WTC11 (cell line): ENCODE results near the gene PHRF1.

Experiments
- CREB1 ChIP-seq: sonication (generic); formaldehyde crosslinking; IDR thresholded peaks from 2 replicates; pipeline ENCODE4 v1.8.0; 2023; ENCODE audit warnings: mild to moderate bottlenecking, missing genetic modification reagents
- CTCF ChIP-seq: fragments of 200-600 bp; IDR thresholded peaks from 2 replicates; pipeline ENCODE4 v1.8.0; 2022; ENCODE audit warnings: antibody characterized with exemption
- ESRRA ChIP-seq: sonication (generic); formaldehyde crosslinking; IDR thresholded peaks from 2 replicates; pipeline ENCODE4 v1.8.1; 2022; ENCODE audit warnings: mild to moderate bottlenecking, missing genetic modification reagents, borderline replicate concordance
- FOXP1 ChIP-seq: sonication (generic); formaldehyde crosslinking; IDR thresholded peaks from 2 replicates; pipeline ENCODE4 v1.8.0; 2022; ENCODE audit warnings: missing genetic modification reagents, mild to moderate bottlenecking, moderate library complexity, borderline replicate concordance
- SMAD3 ChIP-seq: sonication (generic); formaldehyde crosslinking; IDR thresholded peaks from 2 replicates; pipeline ENCODE4 v1.8.0; 2022; ENCODE audit warnings: missing genetic modification reagents, mild to moderate bottlenecking, borderline replicate concordance
- SP1 ChIP-seq: sonication (generic); formaldehyde crosslinking; conservative IDR thresholded peaks from 2 replicates; pipeline ENCODE4 v1.8.1; 2022; ENCODE audit warnings: missing genetic modification reagents
- ZNF121 ChIP-seq: sonication (generic); formaldehyde crosslinking; IDR thresholded peaks from 2 replicates; pipeline ENCODE4 v1.8.0; 2023; ENCODE audit warnings: missing genetic modification reagents
- TF ChIP-seq, protein P1 (sequence below): sonication (generic); formaldehyde crosslinking; IDR thresholded peaks from 2 replicates; pipeline ENCODE4 v1.8.0; 2022; ENCODE audit warnings: mild to moderate bottlenecking, missing genetic modification reagents
- TF ChIP-seq, protein P2 (sequence below): sonication (generic); formaldehyde crosslinking; IDR thresholded peaks from 2 replicates; pipeline ENCODE4 v1.8.0; 2023; ENCODE audit warnings: mild to moderate bottlenecking, missing genetic modification reagents

DNA sequence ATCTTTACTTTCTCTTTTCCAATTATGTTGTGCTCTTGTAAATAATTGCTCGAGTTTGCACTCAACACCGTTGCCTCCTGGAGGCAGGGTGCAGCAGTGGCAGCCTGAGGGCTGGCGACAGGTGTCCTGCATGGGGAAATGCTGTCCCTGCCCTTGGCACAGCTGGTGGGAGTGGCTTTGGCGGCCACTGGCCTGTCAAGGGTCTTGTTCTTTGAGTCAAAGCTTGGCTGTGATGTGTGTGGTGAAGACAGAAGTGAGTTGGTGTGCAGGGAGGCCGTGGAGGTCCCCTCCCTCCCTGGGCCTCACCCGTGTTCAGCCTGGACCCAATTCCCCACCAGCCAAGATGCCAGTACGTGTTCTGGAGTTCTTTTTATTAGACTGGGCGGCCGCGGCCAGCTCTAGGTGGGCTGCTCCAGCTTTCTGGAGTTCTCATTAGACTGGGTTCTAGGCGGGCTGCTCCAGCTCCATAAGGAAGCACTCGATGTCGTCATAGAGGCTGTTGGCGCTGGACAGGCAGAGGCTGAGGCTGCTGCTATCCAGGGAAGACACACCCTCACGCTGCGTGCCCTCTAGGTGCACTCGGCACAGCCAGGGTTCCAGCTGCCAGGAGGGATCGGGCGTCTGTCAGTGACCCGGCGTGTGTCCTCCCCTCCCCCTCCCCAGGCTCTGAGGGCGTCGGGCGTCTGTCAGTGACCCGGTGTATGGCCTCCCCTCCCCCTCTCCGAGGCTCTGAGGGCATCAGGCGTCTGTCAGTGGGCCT is 36.1 kb downstream of the PHRF1 start:
- TF ChIP-seq, protein P1, sequence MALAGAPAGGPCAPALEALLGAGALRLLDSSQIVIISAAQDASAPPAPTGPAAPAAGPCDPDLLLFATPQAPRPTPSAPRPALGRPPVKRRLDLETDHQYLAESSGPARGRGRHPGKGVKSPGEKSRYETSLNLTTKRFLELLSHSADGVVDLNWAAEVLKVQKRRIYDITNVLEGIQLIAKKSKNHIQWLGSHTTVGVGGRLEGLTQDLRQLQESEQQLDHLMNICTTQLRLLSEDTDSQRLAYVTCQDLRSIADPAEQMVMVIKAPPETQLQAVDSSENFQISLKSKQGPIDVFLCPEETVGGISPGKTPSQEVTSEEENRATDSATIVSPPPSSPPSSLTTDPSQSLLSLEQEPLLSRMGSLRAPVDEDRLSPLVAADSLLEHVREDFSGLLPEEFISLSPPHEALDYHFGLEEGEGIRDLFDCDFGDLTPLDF (CRISPR knock-in tag), result no peak
- TF ChIP-seq SMAD3 (CRISPR knock-in tag), result no peak
- no peak for TF ChIP-seq CTCF
- no peak for TF ChIP-seq FOXP1
- TF ChIP-seq ZNF121, result no peak
- TF ChIP-seq SP1, result no peak
- no peak for TF ChIP-seq ESRRA (CRISPR knock-in tag)
- TF ChIP-seq, protein P2, sequence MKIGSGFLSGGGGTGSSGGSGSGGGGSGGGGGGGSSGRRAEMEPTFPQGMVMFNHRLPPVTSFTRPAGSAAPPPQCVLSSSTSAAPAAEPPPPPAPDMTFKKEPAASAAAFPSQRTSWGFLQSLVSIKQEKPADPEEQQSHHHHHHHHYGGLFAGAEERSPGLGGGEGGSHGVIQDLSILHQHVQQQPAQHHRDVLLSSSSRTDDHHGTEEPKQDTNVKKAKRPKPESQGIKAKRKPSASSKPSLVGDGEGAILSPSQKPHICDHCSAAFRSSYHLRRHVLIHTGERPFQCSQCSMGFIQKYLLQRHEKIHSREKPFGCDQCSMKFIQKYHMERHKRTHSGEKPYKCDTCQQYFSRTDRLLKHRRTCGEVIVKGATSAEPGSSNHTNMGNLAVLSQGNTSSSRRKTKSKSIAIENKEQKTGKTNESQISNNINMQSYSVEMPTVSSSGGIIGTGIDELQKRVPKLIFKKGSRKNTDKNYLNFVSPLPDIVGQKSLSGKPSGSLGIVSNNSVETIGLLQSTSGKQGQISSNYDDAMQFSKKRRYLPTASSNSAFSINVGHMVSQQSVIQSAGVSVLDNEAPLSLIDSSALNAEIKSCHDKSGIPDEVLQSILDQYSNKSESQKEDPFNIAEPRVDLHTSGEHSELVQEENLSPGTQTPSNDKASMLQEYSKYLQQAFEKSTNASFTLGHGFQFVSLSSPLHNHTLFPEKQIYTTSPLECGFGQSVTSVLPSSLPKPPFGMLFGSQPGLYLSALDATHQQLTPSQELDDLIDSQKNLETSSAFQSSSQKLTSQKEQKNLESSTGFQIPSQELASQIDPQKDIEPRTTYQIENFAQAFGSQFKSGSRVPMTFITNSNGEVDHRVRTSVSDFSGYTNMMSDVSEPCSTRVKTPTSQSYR, result no peak
- no peak for TF ChIP-seq CREB1
